NCI-H748 (cell line): Measurements from ENCODE around the gene UHRF1.

Experiments
- DNase-seq: peaks from one replicate; lab custom pipeline; 2025; ENCODE audit not compliant: unreplicated experiment; lab: John Stamatoyannopoulos, UW

UHRF1 gene

GRCh38 chr19:4987256-4987655 lies 78.0 kb downstream of the UHRF1 start:
- no peak for DNase-seq

GRCh38 chr19:4987692-4988370 lies 78.5 kb downstream of the UHRF1 start:
- no peak for DNase-seq

DNA sequence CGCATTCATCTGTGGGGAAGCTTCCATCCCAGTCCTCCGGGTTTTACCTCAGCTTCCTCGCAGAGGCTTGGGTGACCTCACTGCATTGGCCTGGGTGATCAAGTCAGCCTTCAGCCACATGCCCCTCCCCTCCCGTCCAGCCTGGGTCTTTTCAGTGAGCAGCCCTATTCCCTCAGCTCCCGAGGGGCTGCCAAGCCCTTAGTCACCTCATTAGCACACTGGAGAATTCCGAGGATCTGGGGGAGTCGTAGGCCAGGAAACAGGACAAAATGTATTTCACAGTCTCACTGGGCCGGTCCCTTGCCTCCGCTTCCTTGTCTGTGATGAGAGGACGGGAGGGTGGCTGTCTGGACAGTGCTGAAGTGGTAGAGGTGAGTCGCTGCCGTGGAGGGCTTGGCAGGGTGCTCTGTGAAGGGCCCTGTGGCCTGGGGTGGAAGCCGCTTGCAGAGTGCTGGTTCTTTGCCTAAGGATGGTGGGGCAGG lies 79.5 kb downstream of the UHRF1 start:
- DNase-seq = no peak

GRCh38 chr19:4990306-4990705 lies 81.0 kb downstream of the UHRF1 start:
- no peak for DNase-seq

- DNase-seq = no peak
Observed at GRCh38 chr19:4991538-4991937, 82.2 kb downstream of the UHRF1 start.

- DNase-seq = no peak
Observed at GRCh38 chr19:4991996-4992698, 82.8 kb downstream of the UHRF1 start.

- DNase-seq = no peak
Observed at GRCh38 chr19:4993683-4994082, 84.4 kb downstream of the UHRF1 start.

DNA sequence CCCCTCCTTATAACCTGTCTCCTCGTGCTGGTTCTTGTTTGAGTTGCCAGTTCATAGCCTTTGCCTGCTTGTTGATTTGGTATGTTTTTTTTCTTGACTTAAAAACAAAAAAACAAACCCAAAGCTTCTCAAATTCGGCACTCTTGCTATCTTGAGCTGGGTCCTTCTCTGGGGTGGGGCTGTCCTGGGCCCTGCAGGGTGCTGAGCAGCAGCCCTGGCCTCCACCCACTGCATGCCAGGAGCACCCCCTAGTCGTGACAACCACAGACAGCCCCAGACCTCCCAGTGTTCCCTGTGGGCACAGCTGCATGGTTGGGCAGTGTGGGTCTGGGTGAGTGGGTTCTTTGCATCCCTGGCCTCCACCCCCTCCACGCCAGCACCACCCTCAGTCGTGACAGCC lies 87.4 kb downstream of the UHRF1 start:
- DNase-seq = no peak

DNA sequence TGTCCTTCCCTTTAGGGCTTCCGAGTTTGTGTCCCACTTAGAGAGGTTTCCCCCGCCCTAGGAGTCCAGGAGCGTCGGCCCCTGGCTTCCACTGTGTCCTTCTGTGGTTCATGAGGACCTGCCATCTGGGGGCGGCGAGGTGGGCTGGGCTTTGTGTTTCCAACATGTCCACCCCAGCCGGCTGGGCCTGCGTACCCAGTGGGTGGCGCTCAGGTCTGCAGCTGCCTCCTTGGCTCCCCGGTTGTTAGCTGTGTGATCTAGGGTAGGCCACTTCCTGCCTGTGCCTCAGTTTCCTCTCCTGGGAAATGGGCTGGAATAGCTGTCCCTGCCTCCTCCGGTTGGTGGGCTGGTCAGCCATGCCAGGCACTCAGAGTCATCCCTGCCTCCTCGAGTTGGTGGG lies 88.0 kb downstream of the UHRF1 start:
- DNase-seq = no peak

GRCh38 chr19:5000120-5000611 lies 90.9 kb downstream of the UHRF1 start:
- DNase-seq = no peak

DNA sequence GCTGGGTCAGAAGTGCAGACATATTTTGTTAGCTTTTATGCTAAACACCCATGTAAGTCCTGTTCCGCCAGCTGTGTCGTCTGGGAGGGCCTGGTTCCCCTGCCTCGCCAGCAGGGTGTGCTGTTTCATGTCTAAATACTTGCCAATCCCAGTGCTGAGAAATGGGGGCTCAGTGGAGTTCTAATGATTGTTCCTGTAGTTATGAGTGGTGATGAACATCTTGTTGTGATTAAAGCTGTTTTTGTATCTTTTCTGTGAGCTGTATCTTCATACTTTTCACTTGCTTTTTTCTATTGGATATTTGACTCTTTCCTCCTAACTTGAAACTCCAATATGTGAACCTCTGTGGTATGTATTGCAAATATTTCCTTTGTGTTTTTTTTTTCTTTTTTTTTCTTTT lies 92.3 kb downstream of the UHRF1 start:
- DNase-seq = no peak

GRCh38 chr19:5002143-5002542 lies 92.8 kb downstream of the UHRF1 start:
- no peak for DNase-seq

GRCh38 chr19:5003781-5004180 lies 94.5 kb downstream of the UHRF1 start:
- DNase-seq = no peak

DNA sequence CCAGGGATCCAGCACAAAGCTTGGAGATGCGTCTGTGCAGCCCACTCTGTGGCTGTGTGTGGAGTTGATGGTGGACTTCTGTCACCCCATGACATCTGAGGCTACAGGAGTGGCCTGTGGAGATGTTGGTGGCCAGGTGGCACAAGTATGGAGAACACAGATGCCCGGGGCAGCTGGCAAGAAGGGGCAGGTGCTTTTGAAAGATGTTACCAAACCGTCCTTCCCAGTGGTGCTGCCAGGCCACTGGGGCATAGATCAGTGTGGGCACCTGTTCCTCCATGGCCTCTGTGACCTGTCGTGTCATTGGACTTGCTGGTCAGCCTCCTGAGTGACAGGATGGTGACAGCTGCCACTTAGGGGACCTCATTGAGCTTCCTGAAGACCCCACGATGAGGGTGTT lies 95.8 kb downstream of the UHRF1 start:
- DNase-seq = no peak

- no peak for DNase-seq
Observed at GRCh38 chr19:5006201-5006600, 96.9 kb downstream of the UHRF1 start.

DNA sequence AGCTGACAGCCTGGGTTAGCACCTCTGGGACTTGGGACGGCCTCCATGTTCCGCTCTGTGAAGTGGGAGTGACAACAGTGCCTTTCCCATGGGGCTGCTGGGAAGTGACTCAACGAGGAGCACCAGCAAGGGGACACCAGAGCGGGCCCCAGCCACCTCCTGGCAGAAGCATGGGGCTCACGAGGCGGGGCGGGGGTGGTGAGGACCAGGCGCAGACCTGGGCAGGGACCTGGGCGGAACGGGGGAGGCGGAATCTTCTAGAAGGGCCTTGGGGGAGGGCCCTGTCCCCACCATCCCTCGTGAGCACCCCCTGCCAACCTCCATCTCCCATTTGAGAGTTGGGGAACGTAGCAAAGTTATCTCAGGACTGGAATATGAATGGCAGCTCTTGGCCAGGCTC lies 97.5 kb downstream of the UHRF1 start:
- no peak for DNase-seq
